ENCODE measurements around the gene WNT7A. TPM values are rescaled to one million over a fixed set of nuclear protein-coding genes. Genes with fewer than 3 reads are reported as not detected.

The WNT7A gene
- total and polyA plus RNA-seq, 8 donors, result 0.34 to 5.5 (median 0.71) TPM

DNA sequence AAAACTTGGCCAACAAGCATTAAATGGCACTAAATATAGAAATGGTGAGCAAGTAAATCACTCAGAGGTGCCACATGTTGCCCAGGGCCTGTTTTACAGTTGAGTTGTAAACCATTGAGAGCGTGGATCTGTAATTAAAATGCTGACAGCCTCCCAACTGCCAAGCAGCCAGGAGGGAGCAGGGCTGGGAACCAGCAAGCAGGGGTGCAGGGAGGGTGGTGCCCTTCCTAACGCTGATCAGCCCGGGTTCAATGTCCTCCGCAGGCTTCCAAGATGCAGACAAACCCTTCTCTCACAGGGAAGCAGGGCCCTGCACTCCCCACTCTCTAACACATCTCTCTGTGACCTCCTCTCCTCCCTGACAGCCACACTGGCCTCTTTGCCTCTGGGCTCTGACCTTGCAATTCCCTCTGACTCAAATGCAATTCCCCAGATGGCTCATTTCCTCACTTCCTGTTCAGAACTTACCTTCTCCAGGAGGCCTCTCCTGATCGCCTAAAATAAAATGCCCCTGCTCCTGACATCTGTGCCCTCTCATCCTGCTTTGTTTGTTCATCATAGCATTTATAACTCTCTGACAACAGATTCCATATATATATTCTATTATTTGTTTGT is 40.0 kb downstream of the WNT7A start:
- intact Hi-C loops (cut with DNase I), result no loop called here
- DNase-seq (no peak), ATAC-seq (no peak)
- Histone ChIP-seq H3K27me3 (peaks cover 0 to 32% of the 10 kb centered on the region in 2 donors), H3K4me1 (no peaks in the 10 kb centered on the region), H3K36me3 (no peaks in the 10 kb centered on the region), H3K27ac (no peak overlapping the region), H3K4me3 (no peak overlapping the region), H3K9me3 (no peaks in the 10 kb centered on the region)
- TF ChIP-seq, protein P1, sequence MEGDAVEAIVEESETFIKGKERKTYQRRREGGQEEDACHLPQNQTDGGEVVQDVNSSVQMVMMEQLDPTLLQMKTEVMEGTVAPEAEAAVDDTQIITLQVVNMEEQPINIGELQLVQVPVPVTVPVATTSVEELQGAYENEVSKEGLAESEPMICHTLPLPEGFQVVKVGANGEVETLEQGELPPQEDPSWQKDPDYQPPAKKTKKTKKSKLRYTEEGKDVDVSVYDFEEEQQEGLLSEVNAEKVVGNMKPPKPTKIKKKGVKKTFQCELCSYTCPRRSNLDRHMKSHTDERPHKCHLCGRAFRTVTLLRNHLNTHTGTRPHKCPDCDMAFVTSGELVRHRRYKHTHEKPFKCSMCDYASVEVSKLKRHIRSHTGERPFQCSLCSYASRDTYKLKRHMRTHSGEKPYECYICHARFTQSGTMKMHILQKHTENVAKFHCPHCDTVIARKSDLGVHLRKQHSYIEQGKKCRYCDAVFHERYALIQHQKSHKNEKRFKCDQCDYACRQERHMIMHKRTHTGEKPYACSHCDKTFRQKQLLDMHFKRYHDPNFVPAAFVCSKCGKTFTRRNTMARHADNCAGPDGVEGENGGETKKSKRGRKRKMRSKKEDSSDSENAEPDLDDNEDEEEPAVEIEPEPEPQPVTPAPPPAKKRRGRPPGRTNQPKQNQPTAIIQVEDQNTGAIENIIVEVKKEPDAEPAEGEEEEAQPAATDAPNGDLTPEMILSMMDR (IDR thresholded peaks at IDR 0.05), result no peak

DNA sequence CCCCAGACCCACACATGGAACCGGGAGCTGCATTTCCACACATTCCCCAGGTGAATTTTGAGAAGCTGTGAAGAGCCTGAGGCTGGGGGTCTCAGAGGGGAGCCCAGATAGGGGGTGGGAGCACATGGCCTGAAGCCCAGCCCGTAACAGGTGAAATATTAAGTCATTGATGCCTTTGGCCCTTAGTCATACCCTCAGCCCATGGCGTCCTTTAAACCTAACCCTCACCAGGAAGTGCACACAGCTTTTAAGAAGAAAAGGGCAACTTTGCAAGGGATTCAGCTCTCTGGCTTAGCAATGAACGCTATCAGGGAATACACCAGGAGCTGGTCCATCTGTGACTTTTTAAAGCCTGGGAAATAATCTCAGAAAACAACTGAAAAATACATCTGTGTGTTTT is 40.6 kb downstream of the WNT7A start:
- H3K27me3 ChIP-seq, result peaks cover 0 to 36% of the 10 kb centered on the region in 2 donors
- intact Hi-C loops (cut with DNase I), result no loop called here
- ATAC-seq (no peak), DNase-seq (no peak)
- no peaks in the 10 kb centered on the region for H3K9me3 ChIP-seq
- no peaks in the 10 kb centered on the region for H3K36me3 ChIP-seq
- no peak overlapping the region for H3K4me3 ChIP-seq
- no peaks in the 10 kb centered on the region for H3K4me1 ChIP-seq
- TF ChIP-seq, protein P1 (IDR thresholded peaks at IDR 0.05), result no peak
- no peak overlapping the region for H3K27ac ChIP-seq

DNA sequence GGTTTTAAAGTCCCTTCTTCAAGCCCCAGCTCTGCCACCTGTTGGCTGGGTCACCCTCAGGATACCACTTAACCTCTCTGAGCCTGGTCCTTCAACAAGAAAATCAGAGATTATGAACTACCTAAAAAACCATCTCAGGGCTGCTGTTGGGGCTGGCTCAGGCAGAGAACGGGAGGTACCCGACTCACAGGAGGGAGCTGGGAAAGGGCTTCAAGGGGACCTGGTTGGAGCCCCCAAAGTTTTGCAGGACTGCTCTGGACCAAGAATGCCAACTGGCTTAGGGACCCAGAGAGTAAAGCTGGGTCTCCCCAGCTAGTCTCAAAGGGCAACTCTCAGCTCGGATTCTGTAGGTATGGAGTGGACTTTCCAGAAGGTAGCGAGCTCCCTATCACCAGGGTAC is 41.5 kb downstream of the WNT7A start:
- intact Hi-C loops (cut with DNase I), result no loop called here
- no peaks in the 10 kb centered on the region for H3K36me3 ChIP-seq
- peaks cover 0 to 39% of the 10 kb centered on the region in 2 donors for H3K27me3 ChIP-seq
- H3K27ac ChIP-seq, result no peak overlapping the region
- H3K4me3 ChIP-seq, result no peak overlapping the region
- DNase-seq (no peak), ATAC-seq (no peak)
- H3K4me1 ChIP-seq, result no peaks in the 10 kb centered on the region
- TF ChIP-seq, protein P1 (IDR thresholded peaks at IDR 0.05), result no peak
- no peaks in the 10 kb centered on the region for H3K9me3 ChIP-seq

DNA sequence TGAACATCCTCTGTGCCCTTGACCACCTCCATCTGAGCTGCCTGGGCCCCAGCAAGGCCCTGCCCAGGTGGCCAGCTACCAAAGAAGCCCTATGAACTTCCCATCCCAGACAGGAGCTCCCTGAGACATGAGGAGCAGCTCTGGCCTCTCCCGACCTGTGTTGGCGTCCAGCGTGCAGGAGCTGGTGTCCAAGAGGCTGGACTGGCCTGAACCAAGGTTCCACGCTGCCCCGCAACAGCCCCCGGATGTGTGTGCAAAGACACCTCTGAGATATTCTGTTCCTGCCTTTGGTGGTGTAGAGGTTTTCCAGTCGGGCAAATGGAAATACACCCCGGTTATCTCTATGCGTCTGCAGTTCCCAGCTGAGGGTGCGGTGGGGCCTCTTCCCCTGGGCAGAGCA is 42.1 kb downstream of the WNT7A start:
- Histone ChIP-seq H3K27ac (no peak overlapping the region), H3K4me1 (no peaks in the 10 kb centered on the region), H3K36me3 (no peaks in the 10 kb centered on the region), H3K27me3 (peaks cover 0 to 38% of the 10 kb centered on the region in 2 donors), H3K4me3 (no peak overlapping the region), H3K9me3 (no peaks in the 10 kb centered on the region)
- DNase-seq (no peak), ATAC-seq (no peak)
- TF ChIP-seq, protein P1 (IDR thresholded peaks at IDR 0.05), result no peak
- intact Hi-C loops (cut with DNase I), result no loop called here

DNA sequence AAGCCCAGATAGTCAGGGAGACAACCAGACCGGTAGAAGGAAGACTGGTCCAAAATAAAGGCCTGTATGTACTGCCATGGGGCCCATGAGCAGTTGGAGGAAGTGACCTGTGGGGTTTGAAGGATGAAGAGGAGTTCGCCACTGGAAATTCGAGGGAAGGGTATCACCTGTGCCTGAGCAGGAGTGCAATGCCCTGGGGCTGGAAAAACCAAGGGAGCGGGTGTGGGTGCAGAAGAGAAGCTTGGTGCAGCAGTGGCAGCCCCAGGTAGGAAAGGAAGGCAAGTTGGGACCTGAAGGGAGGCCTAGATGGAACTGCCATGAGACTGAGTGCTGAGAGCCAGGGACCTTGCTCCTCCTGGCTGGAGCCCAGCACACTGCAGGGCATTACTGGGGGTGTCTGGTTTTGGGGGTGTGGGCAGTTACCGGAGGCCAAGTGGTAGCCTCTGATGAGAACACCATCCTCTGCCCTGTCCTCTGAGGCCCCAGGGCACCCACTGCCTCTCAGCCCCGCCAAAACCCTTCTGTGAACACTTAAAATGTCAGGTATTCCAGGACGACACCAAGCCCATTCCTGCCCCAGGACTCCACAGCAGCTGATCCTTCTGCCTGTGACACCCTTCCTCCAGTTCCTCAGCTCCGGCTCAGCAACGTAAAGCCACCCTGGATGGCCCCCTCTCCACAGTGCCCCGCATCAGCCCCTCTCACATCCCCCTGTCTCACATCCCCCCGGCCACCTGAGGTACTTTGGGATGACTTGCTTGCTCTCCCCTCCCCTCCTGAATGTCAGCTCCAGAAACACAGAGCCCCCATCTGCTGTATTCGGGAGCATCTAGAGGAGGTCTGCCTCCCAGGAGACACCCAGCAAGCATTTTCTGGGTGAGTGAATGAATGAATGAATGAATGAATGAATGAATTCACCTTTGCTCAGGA is 42.9 kb downstream of the WNT7A start:
- no peak for ATAC-seq
- intact Hi-C loops (cut with DNase I), result no loop called here

More for the DNA sequence above, 42.9 kb downstream of the WNT7A start:
- peaks cover 0 to 39% of the 10 kb centered on the region in 2 donors for H3K27me3 ChIP-seq
- no peaks in the 10 kb centered on the region for H3K36me3 ChIP-seq
- H3K27ac ChIP-seq, result no peak overlapping the region
- H3K4me3 ChIP-seq, result no peak overlapping the region
- no peaks in the 10 kb centered on the region for H3K9me3 ChIP-seq
- no peaks in the 10 kb centered on the region for H3K4me1 ChIP-seq
- TF ChIP-seq, protein P1 (IDR thresholded peaks at IDR 0.05), result no peak
- DNase-seq, result no peak
